ENCODE results near the gene NRG2. TPM values are rescaled to one million over a fixed set of nuclear protein-coding genes. Genes with fewer than 3 reads are reported as not detected.

Gene NRG2
- total RNA-seq, 3 donors from 2014 or later (not counting 1 experiment from before 2014, with no cell fraction given) = 0.21 to 0.50 (median 0.40) TPM

DNA sequence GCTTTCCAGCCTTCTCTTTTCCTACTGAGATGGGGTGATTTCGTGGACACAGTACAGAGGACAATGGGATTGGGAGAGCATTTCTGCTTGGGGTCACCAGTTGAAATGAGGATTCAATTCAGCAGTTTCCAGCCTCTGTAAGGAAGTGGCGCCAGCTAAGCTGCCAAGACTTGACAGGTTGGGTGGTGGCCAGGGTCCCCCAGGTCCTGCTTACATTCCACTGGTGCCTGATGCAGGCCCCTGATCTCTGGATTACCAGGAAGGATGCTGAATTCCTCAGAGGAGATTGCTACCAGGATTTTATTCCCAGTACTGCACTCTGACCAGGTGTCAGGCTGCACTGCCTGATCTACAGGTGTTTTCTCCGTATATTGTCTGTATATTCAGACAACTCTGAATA is 127.8 kb downstream of the NRG2 start:
- WGBS (ENCODE audit: insufficient coverage) = 69% methylated on average over 3 of the region's 3 CpGs

DNA sequence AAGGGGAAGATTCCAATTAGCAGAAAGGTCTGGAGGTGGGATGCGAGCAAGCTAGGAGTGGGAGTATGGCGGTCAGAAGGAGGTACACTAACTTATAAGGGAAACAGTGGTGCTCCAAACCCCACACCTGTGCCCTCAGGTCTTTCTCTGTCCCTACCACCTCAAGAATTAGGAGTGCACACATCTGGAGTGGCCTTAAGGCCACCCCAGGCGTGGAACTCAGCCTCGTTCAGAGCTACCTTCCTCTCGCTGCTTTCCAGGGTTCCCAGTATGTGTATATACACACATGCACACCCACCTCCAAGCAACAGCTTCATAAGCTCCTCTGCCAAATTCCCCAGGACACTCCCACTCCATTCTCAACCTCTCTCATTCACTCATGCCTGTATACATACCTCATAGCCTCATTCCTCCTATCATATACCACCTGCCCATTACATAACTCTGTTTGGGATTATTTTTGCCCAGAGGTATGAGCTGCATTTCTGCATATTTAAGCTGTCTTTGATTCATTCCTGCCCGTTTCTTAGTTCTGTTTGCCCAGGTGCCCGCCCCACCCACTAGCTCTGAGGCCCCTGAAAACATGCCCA is 128.8 kb downstream of the NRG2 start:
- Mint-ChIP-seq H3K4me3 (no peak overlapping the region), H3K9me3 (no peaks in the 10 kb centered on the region), H3K27ac (no peak overlapping the region), H3K27me3 (ENCODE audit: low read depth in 2 of 2) (peaks cover 4 to 22% of the 10 kb centered on the region in 2 donors), H3K4me1 (no peaks in the 10 kb centered on the region), H3K36me3 (no peaks in the 10 kb centered on the region)
- ATAC-seq = no peak
- no peaks in the 10 kb centered on the region for H3K36me3 ChIP-seq (ENCODE audit: control insufficient read depth, insufficient read depth, low read length)
- peaks cover 3% of the 10 kb centered on the region for H3K27me3 ChIP-seq (ENCODE audit: control insufficient read depth, insufficient read depth, low read length)
- intact Hi-C loops (cut with micrococcal nuclease) = no loop called here
- H3K27ac ChIP-seq (ENCODE audit: low read length) = no peak overlapping the region
- H3K4me1 ChIP-seq (ENCODE audit: control insufficient read depth, insufficient read depth, low read length) = no peaks in the 10 kb centered on the region
- no peaks in the 10 kb centered on the region for H3K9me3 ChIP-seq (ENCODE audit: control insufficient read depth, insufficient read depth, low read length)
- DNase-seq = no peak
- TF ChIP-seq, protein P1, sequence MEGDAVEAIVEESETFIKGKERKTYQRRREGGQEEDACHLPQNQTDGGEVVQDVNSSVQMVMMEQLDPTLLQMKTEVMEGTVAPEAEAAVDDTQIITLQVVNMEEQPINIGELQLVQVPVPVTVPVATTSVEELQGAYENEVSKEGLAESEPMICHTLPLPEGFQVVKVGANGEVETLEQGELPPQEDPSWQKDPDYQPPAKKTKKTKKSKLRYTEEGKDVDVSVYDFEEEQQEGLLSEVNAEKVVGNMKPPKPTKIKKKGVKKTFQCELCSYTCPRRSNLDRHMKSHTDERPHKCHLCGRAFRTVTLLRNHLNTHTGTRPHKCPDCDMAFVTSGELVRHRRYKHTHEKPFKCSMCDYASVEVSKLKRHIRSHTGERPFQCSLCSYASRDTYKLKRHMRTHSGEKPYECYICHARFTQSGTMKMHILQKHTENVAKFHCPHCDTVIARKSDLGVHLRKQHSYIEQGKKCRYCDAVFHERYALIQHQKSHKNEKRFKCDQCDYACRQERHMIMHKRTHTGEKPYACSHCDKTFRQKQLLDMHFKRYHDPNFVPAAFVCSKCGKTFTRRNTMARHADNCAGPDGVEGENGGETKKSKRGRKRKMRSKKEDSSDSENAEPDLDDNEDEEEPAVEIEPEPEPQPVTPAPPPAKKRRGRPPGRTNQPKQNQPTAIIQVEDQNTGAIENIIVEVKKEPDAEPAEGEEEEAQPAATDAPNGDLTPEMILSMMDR (IDR thresholded peaks at IDR 0.05) = no peak
- 85% methylated on average over 7 of the region's 7 CpGs for WGBS (ENCODE audit: insufficient coverage)
- H3K4me3 ChIP-seq (ENCODE audit: low read length) = no peak overlapping the region

More for the DNA sequence above, 127.8 kb downstream of the NRG2 start:
- H3K9me3 Mint-ChIP-seq = no peaks in the 10 kb centered on the region
- DNase-seq = no peak
- H3K36me3 ChIP-seq (ENCODE audit: control insufficient read depth, insufficient read depth, low read length) = no peaks in the 10 kb centered on the region
- H3K4me3 Mint-ChIP-seq = no peak overlapping the region
- no peak for ATAC-seq
- H3K4me3 ChIP-seq (ENCODE audit: low read length) = no peak overlapping the region
- peaks cover 5% of the 10 kb centered on the region for H3K27me3 ChIP-seq (ENCODE audit: control insufficient read depth, insufficient read depth, low read length)
- no peaks in the 10 kb centered on the region for H3K4me1 ChIP-seq (ENCODE audit: control insufficient read depth, insufficient read depth, low read length)
- no peaks in the 10 kb centered on the region for H3K36me3 Mint-ChIP-seq
- H3K27me3 Mint-ChIP-seq (ENCODE audit: low read depth in 2 of 2) = peaks cover 4 to 22% of the 10 kb centered on the region in 2 donors
- no peaks in the 10 kb centered on the region for H3K9me3 ChIP-seq (ENCODE audit: control insufficient read depth, insufficient read depth, low read length)
- H3K4me1 Mint-ChIP-seq = no peaks in the 10 kb centered on the region
- H3K27ac ChIP-seq (ENCODE audit: low read length) = no peak overlapping the region
- no peak overlapping the region for H3K27ac Mint-ChIP-seq
- intact Hi-C loops (cut with micrococcal nuclease) = no loop called here
- TF ChIP-seq, protein P1 (IDR thresholded peaks at IDR 0.05) = no peak

DNA sequence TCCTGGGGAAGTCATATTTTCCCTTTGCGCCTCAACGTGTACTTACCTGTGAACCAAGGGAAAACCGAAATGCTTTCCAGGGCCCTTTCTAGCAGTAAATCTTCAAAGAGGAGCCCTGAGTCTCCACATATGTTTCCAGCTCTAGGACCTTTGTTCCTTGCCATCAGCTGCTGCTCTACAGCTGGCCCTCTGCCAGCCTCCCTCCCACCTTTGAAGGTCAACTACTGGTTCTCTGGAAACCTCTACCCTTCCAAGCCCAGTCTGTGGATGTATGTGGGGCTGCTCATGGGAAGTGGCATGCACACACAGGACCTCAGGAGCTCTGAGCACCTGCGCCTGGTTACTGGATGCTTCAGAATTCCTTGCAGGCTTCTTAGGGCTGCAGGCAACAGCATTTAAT is 130.3 kb downstream of the NRG2 start:
- Mint-ChIP-seq H3K27me3 (ENCODE audit: low read depth in 2 of 2) (peaks cover 4 to 22% of the 10 kb centered on the region in 2 donors), H3K4me1 (no peaks in the 10 kb centered on the region), H3K27ac (no peak overlapping the region), H3K4me3 (no peak overlapping the region), H3K9me3 (no peaks in the 10 kb centered on the region), H3K36me3 (no peaks in the 10 kb centered on the region)
- no peak for ATAC-seq
- Histone ChIP-seq H3K9me3 (ENCODE audit: control insufficient read depth, insufficient read depth, low read length) (no peaks in the 10 kb centered on the region), H3K36me3 (ENCODE audit: control insufficient read depth, insufficient read depth, low read length) (no peaks in the 10 kb centered on the region), H3K4me3 (ENCODE audit: low read length) (no peak overlapping the region), H3K27ac (ENCODE audit: low read length) (no peak overlapping the region), H3K27me3 (ENCODE audit: control insufficient read depth, insufficient read depth, low read length) (peaks cover 3% of the 10 kb centered on the region), H3K4me1 (ENCODE audit: control insufficient read depth, insufficient read depth, low read length) (no peaks in the 10 kb centered on the region)
- DNase-seq = no peak
- intact Hi-C loops (cut with micrococcal nuclease) = no loop called here
- 92% methylated on average over 4 of the region's 4 CpGs for WGBS (ENCODE audit: insufficient coverage)
- TF ChIP-seq, protein P1 (IDR thresholded peaks at IDR 0.05) = no peak

DNA sequence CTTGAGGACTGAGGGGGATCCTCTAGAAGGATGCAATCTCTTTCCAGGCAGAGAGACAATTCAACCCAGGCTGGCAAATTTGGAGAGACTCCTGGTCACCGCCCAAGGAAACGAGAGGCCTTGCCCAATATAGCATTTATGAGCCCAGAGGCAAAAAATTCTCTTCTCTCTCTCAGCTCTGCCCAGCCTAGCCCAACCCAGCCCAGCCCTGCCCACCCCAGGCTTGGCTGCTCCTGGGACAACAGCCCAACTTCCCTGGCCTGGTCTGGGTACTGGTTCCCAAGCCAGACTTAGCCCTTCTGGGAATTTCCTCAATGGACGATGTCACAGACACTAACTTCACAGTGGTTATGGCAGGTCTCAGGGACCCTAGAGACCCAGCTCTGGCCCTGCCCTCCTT is 130.9 kb downstream of the NRG2 start:
- 96% methylated on average over 3 of the region's 3 CpGs for WGBS (ENCODE audit: insufficient coverage)
- Histone ChIP-seq H3K4me3 (ENCODE audit: low read length) (no peak overlapping the region), H3K27me3 (ENCODE audit: control insufficient read depth, insufficient read depth, low read length) (peaks cover 3% of the 10 kb centered on the region), H3K27ac (ENCODE audit: low read length) (no peak overlapping the region), H3K9me3 (ENCODE audit: control insufficient read depth, insufficient read depth, low read length) (no peaks in the 10 kb centered on the region), H3K4me1 (ENCODE audit: control insufficient read depth, insufficient read depth, low read length) (no peaks in the 10 kb centered on the region), H3K36me3 (ENCODE audit: control insufficient read depth, insufficient read depth, low read length) (no peaks in the 10 kb centered on the region)
- H3K4me3 Mint-ChIP-seq = no peak overlapping the region
- H3K9me3 Mint-ChIP-seq = no peaks in the 10 kb centered on the region
- no peak overlapping the region for H3K27ac Mint-ChIP-seq
- H3K4me1 Mint-ChIP-seq = no peaks in the 10 kb centered on the region
- no peak for DNase-seq
- H3K27me3 Mint-ChIP-seq (ENCODE audit: low read depth in 2 of 2) = peaks cover 4 to 22% of the 10 kb centered on the region in 2 donors
- ATAC-seq = no peak
- TF ChIP-seq, protein P1 (IDR thresholded peaks at IDR 0.05) = no peak
- H3K36me3 Mint-ChIP-seq = no peaks in the 10 kb centered on the region
- intact Hi-C loops (cut with micrococcal nuclease) = no loop called here
